GM12878 (cell line): ENCODE measurements around the gene NR2E3. TPM values are rescaled to one million over a fixed set of nuclear protein-coding genes. Genes with fewer than 3 reads are reported as not detected.

Source experiments
- ATAC-seq: fragments of 200-7000 bp; cut with Tn5 transposase; 3 replicates; pipeline ENCODE4 v1.9.1; 2020; ENCODE audit warnings: mild to moderate bottlenecking, moderate library complexity
- BruUV-seq: library from RNA; stranded (reverse); fragments of 400-500 nt; replicated peaks from 2 replicates; lab custom pipeline; 2021; lab: Mats Ljungman, UMichigan
- CTCF ChIA-PET: fragments of 300-600 bp; sonication (Branson Sonifier 250); formaldehyde crosslinking; extraction: SDS; loops from one replicate; lab custom pipeline; 2021; ENCODE audit warnings: inconsistent platforms; lab: Yijun Ruan, JAX
- POLR2A ChIA-PET: fragments of 350-600 bp; formaldehyde crosslinking; extraction: SDS; loops from one replicate; lab custom pipeline; 2021; ENCODE audit warnings: inconsistent platforms; lab: Charles Lee
- RAD21 ChIA-PET: fragments of 300-600 bp; sonication (Branson Sonifier 250); formaldehyde crosslinking; loops from one replicate; lab custom pipeline; 2023; ENCODE audit warnings: antibody characterized with exemption; ENCODE audit not compliant: unreplicated experiment; lab: Charles Lee
- SMC1A ChIA-PET: fragments of 300-600 bp; sonication (Branson Sonifier 250); formaldehyde crosslinking; loops from one replicate; lab custom pipeline; 2023; ENCODE audit not compliant: unreplicated experiment, uncharacterized antibody; lab: Charles Lee
- DNase-seq: peaks from one replicate; pipeline ENCODE4 v3.0.0-alpha.2; 2011; ENCODE audit warnings: low read depth, low spot score
- FAIRE-seq: peaks from 3 replicates; lab custom pipeline; 2011; peaks lifted over from hg19 to GRCh38; lab: Jason Lieb, UNC
- H2AFZ ChIP-seq: 2 replicates; pipeline ENCODE4 v1.6.0; 2011; ENCODE audit warnings: low read depth, low read length, control low read depth; ENCODE audit not compliant: control insufficient read depth
- H3K27ac ChIP-seq: 2 replicates; pipeline ENCODE4 v1.5.1; 2011; ENCODE audit warnings: control low read depth; ENCODE audit not compliant: control insufficient read depth, insufficient read depth
- H3K27me3 ChIP-seq, 2 experiments: replicated peaks in 1 of 2; 2 replicates each; pipeline versions ENCODE4 v1.6.0 to v1.6.1; 2011; ENCODE audit warnings: low read length in 1 of 2; ENCODE audit not compliant: control insufficient read depth in 2 of 2, insufficient read depth in 2 of 2
- H3K36me3 ChIP-seq, 2 experiments: 2 replicates each; pipeline ENCODE4 v1.5.1; 2011; ENCODE audit warnings: low read length in 1 of 2; ENCODE audit not compliant: control insufficient read depth in 2 of 2, insufficient read depth in 2 of 2
- H3K4me1 ChIP-seq: 2 replicates; pipeline ENCODE4 v1.6.1; 2011; ENCODE audit warnings: mild to moderate bottlenecking, low read length, moderate library complexity, mixed read lengths; ENCODE audit not compliant: control insufficient read depth, insufficient read depth
- H3K4me2 ChIP-seq: 2 replicates; pipeline ENCODE4 v1.6.0; 2011; ENCODE audit warnings: control low read depth; ENCODE audit not compliant: control insufficient read depth, insufficient read depth
- H3K4me3 ChIP-seq: fragments of 200-600 bp; sonication (generic); 2 replicates; pipeline ENCODE4 v1.5.1; 2016
- H3K79me2 ChIP-seq: 2 replicates; pipeline ENCODE4 v1.6.0; 2011; ENCODE audit warnings: low read length; ENCODE audit not compliant: control insufficient read depth, insufficient read depth
- H3K9ac ChIP-seq: 2 replicates; pipeline ENCODE4 v1.8.0; 2011; ENCODE audit warnings: low read length, control low read depth, mixed read lengths; ENCODE audit not compliant: control insufficient read depth, insufficient read depth
- H3K9me3 ChIP-seq: replicated peaks from 3 replicates; pipeline ENCODE4 v1.5.1; 2011; ENCODE audit warnings: mild to moderate bottlenecking, low read length; ENCODE audit not compliant: control insufficient read depth, insufficient read depth
- H4K20me1 ChIP-seq: 2 replicates; pipeline ENCODE4 v1.6.0; 2011; ENCODE audit not compliant: control insufficient read depth, insufficient read depth
- ATF3 ChIP-seq: IDR thresholded peaks from 2 replicates; pipeline ENCODE4 v1.6.1; 2011; ENCODE audit warnings: low read depth, mild to moderate bottlenecking, low read length, moderate library complexity, borderline replicate concordance; ENCODE audit errors: extremely low read depth
- BCL3 ChIP-seq: IDR thresholded peaks from 2 replicates; pipeline ENCODE4 v1.6.1; 2011; ENCODE audit warnings: borderline replicate concordance, low read depth, mild to moderate bottlenecking, moderate library complexity, low read length; ENCODE audit not compliant: insufficient read depth, poor library complexity, severe bottlenecking
- EZH2 ChIP-seq: IDR thresholded peaks from 2 replicates; pipeline ENCODE4 v1.6.1; 2012; ENCODE audit warnings: low read depth, mild to moderate bottlenecking, control low read depth, inconsistent platforms, low read length, borderline replicate concordance; ENCODE audit not compliant: control insufficient read depth
- JUNB ChIP-seq: IDR thresholded peaks from 2 replicates; pipeline ENCODE4 v1.6.1; 2016; ENCODE audit warnings: antibody characterized with exemption, mild to moderate bottlenecking
- PBX3 ChIP-seq: IDR thresholded peaks from 2 replicates; pipeline ENCODE4 v1.6.1; 2011; ENCODE audit warnings: mild to moderate bottlenecking, low read depth, low read length, moderate library complexity; ENCODE audit not compliant: insufficient replicate concordance
- SRF ChIP-seq, 2 experiments: IDR thresholded peaks; 2 replicates each; pipeline ENCODE4 v1.6.1; 2011; ENCODE audit warnings: low read depth in 2 of 2, low read length in 2 of 2, mild to moderate bottlenecking in 1 of 2, moderate library complexity in 1 of 2
- TBL1XR1 ChIP-seq: IDR thresholded peaks from 2 replicates; pipeline ENCODE4 v1.6.1; 2012; ENCODE audit warnings: low read depth, low read length, improper control_type of control experiment
- WGBS: methylation state at CpG from one replicate; pipeline ENCODE4 v1.1.6; 2016; ENCODE audit warnings: low lambda C conversion rate; ENCODE audit not compliant: insufficient replicate concordance, insufficient coverage; ENCODE audit errors: missing lambda C conversion rate; 5-methylcytosine and 5-hydroxymethylcytosine counted together
- in situ Hi-C: fragments of 300-500 bp; cut with MboI; formaldehyde crosslinking; loops from 9 replicates; pipeline ENCODE4 v1.14.3; 2018; ENCODE audit warnings: mixed read lengths
- intact Hi-C: fragments of 100-400 bp; cut with micrococcal nuclease; formaldehyde crosslinking; loops from one replicate; pipeline ENCODE4 v1.14.2; 2022; ENCODE audit not compliant: unreplicated experiment
- polyA plus RNA-seq, 11 experiments: library from polyadenylated mRNA; depleted of rRNA in 4 of 11; unstranded in 6 of 11; stranded (reverse) in 5 of 11; fragments of >200 nt; fragmentation: Nextera tagmentation in 4 of 11; fragmentation: Illumina TruSeq in 1 of 11; extraction: Ambion mirVana in 4 of 11; extraction: Trizol in 1 of 11; gene quantifications; 1 replicate in 1 of 11; 2 replicates in 10 of 11; pipeline versions ENCODE4 v1.2.1 to v1.2.3, GENCODE V29; 2011 to 2016; ENCODE audit warnings: inconsistent platforms in 2 of 11, missing spikeins in 2 of 11, low read depth in 1 of 11
- total RNA-seq, 4 experiments: library from RNA; depleted of rRNA in 3 of 4; stranded (reverse); fragments of >200 nt in 3 of 4; fragmentation: Illumina TruSeq in 1 of 4; extraction: Trizol in 1 of 4; gene quantifications; 2 replicates each; pipeline versions ENCODE4 v1.2.1 to v1.2.3, GENCODE V29; 2013 to 2021

The NR2E3 gene
- total and polyA plus RNA-seq, 10 of the 15 experiments (the other 5 are each of a cell fraction or from before 2014, with no cell fraction given), result 0.05 to 0.11 (median 0.11) TPM; not detected in 7

GRCh38 chr15:71807691-71808091 is 2.7 kb upstream of the NR2E3 start:
- POLR2A ChIA-PET, result no interaction called here
- 28% methylated on average over 4 of the region's 4 CpGs for WGBS
- no peaks in the 10 kb centered on the region for H3K36me3 ChIP-seq
- no peak overlapping the region for H3K9ac ChIP-seq
- no peak for TF ChIP-seq ATF3
- TF ChIP-seq EZH2, result no peak
- no TSS peak for BruUV-seq
- peaks cover 10% of the 10 kb centered on the region for H3K4me1 ChIP-seq
- no peak for FAIRE-seq
- no peak for ATAC-seq
- no peaks in the 10 kb centered on the region for H3K79me2 ChIP-seq
- H3K4me3 ChIP-seq, result no peak overlapping the region
- CTCF ChIA-PET, result interaction anchor here (1.4 kb wide), 1 partner anchor 9 kb away, joined by 3 read pairs; no protein-coding TSS in a partner anchor
- RAD21 ChIA-PET, result no interaction called here
- SMC1A ChIA-PET, result interaction anchor here (2.0 kb wide), 1 partner anchor 348 kb away, joined by 5 read pairs; no protein-coding TSS in a partner anchor
- no peaks in the 10 kb centered on the region for H3K9me3 ChIP-seq
- no peak overlapping the region for H3K4me2 ChIP-seq
- DNase-seq, result no peak
- H3K27me3 ChIP-seq, result no peaks in the 10 kb centered on the region; a peak in 1 of 4 replicates
- H2AFZ ChIP-seq, result no peak overlapping the region
- no peak overlapping the region for H3K27ac ChIP-seq
- no peaks in the 10 kb centered on the region for H4K20me1 ChIP-seq
- in situ Hi-C loops (loop anchor here (10.0 kb wide), 2 partner anchors 347 to 353 kb away; no protein-coding TSS in a partner anchor), intact Hi-C loops (no loop called here)

GRCh38 chr15:71808311-71809020 is 1.9 kb upstream of the NR2E3 start:
- H3K36me3 ChIP-seq, result no peaks in the 10 kb centered on the region
- H3K9me3 ChIP-seq, result no peaks in the 10 kb centered on the region
- peaks cover 10% of the 10 kb centered on the region for H3K4me1 ChIP-seq
- in situ Hi-C loops, result loop anchor here (10.0 kb wide), 2 partner anchors 346 to 354 kb away; no protein-coding TSS in a partner anchor
- H3K4me3 ChIP-seq, result no peak overlapping the region
- ChIA-PET CTCF (interaction anchor here (1.4 kb wide), 1 partner anchor 9 kb away, joined by 3 read pairs; no protein-coding TSS in a partner anchor), RAD21 (no interaction called here), SMC1A (interaction anchor here (2.0 kb wide), 1 partner anchor 347 kb away, joined by 5 read pairs; no protein-coding TSS in a partner anchor), POLR2A (no interaction called here)
- H4K20me1 ChIP-seq, result no peaks in the 10 kb centered on the region
- H2AFZ ChIP-seq, result no peak overlapping the region
- intact Hi-C loops, result no loop called here
- no peak for ATAC-seq
- no peak overlapping the region for H3K9ac ChIP-seq
- H3K4me2 ChIP-seq, result no peak overlapping the region
- H3K79me2 ChIP-seq, result no peaks in the 10 kb centered on the region
- H3K27ac ChIP-seq, result no peak overlapping the region
- BruUV-seq, result no TSS peak
- FAIRE-seq, result no peak
- H3K27me3 ChIP-seq, result no peaks in the 10 kb centered on the region; a peak in 1 of 4 replicates
- WGBS, result 52% methylated on average over 18 of the region's 18 CpGs
- no peak for DNase-seq
- TF ChIP-seq BCL3, result no peak
- TF ChIP-seq TBL1XR1, result no peak
- no peak for TF ChIP-seq SRF (IDR thresholded peaks at IDR 0.05; ENCODE audit: low read depth in 2 of 2, low read length in 2 of 2)
- TF ChIP-seq JUNB, result no peak
- no peak for TF ChIP-seq PBX3
